GM12872 (cell line): ENCODE data around the gene SLC2A13.

ENCODE experiments used
- CTCF ChIP-seq: IDR thresholded peaks from 3 replicates; pipeline ENCODE4 v1.5.1; 2011; ENCODE audit warnings: low read depth, mild to moderate bottlenecking, low read length, moderate library complexity; ENCODE audit not compliant: insufficient read depth

Gene SLC2A13

GRCh38 chr12:39884616-39885125 lies 221.2 kb downstream of the SLC2A13 start:
- no peak for TF ChIP-seq CTCF

GRCh38 chr12:39883411-39883810 lies 222.5 kb downstream of the SLC2A13 start:
- no peak for TF ChIP-seq CTCF

GRCh38 chr12:39878753-39879152 lies 227.1 kb downstream of the SLC2A13 start:
- no peak for TF ChIP-seq CTCF

- no peak for TF ChIP-seq CTCF
These were observed 230.2 kb downstream of the SLC2A13 start for GRCh38 chr12:39875721-39876120.

- no peak for TF ChIP-seq CTCF
These were observed 231.1 kb downstream of the SLC2A13 start for GRCh38 chr12:39874785-39875184.

GRCh38 chr12:39873065-39873464 lies 232.8 kb downstream of the SLC2A13 start:
- TF ChIP-seq CTCF = no peak

- TF ChIP-seq CTCF = no peak
These were observed 233.5 kb downstream of the SLC2A13 start for GRCh38 chr12:39872425-39872824.
